Stimulated activated CD8-positive, alpha-beta memory T cell treated with anti-CD3 and anti-CD28 coated beads, Interleukin-4, amount 100 ng/mL, for 1 hour (primary cell): ENCODE measurements around the gene CABLES2.
"Not testable (repeated sequence)": the region's sequence is repeated elsewhere in the genome, so short reads cannot be mapped to it uniquely, and the experiment has no call there.

Experiments
- DNase-seq, 2 donors: peaks; one replicate each; pipeline ENCODE4 v3.0.0-alpha.2; 2020; ENCODE audit warnings: low read depth in 2 of 2, low spot score in 1 of 2

Gene CABLES2

DNA sequence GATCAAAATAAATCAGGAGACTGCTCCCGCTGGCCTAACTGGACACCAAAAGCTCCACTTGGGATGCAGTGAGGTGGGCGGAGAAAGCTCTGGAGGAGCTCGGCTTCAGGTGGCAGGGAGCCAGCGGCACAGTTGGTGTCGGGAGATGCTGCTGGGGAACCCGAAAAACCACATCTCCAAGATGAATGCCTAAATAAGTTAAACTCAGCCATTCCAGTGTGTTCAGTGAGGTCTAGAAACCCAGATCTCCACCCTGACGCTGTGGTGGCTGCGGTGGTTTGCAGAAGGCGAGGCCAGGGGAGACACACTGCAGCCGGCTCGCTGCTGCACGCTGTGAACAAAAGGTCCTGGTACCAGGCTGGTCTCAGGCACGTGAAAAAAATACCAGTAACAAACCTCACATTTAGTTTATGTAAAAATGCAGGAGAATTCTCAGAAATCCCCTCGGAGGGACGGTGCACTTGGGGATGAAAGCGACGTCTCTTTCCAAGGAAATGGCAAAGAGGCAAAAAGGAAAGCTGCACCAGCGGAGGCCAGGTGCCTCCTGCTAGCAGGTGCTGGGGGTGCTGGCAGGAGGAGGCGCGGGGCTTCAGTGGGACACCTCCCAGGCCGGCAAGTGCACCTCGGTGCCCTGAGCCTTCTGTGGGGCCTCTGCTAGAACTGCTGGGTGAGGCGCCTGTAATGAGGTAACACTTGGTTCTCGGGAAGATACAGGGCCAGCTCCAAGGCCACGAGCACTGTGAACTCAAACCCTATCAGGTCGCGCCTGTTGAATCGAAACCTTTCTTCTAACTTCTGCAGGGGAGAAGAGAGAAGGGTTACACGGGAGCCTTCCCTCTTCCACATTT, 16.5 kb downstream of the CABLES2 start:
- no peak for DNase-seq

DNA sequence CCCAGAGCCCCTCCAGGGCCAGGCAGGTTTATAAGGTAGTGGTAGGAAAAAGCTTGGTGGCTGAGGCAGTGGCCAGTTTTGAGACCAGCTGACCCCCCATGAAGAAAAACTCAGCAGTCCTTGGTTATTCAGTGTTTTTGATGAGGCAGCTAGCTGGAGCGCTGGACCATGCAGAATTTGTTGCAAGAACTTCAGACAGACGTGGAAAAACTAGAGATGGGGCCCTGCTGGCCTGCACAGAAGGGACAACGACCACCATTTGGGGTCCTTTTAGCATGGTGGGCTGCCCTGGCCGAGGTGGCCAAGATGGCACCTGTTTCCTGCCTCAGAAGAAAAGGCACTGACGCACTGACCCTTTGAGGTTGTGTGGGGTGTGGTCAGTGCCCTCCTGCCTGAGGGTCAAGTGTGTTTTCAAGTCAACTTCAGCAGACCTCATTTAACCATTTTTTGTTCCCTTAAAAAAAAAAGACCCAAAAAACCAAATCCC, 17.4 kb downstream of the CABLES2 start:
- DNase-seq, result no peak

DNA sequence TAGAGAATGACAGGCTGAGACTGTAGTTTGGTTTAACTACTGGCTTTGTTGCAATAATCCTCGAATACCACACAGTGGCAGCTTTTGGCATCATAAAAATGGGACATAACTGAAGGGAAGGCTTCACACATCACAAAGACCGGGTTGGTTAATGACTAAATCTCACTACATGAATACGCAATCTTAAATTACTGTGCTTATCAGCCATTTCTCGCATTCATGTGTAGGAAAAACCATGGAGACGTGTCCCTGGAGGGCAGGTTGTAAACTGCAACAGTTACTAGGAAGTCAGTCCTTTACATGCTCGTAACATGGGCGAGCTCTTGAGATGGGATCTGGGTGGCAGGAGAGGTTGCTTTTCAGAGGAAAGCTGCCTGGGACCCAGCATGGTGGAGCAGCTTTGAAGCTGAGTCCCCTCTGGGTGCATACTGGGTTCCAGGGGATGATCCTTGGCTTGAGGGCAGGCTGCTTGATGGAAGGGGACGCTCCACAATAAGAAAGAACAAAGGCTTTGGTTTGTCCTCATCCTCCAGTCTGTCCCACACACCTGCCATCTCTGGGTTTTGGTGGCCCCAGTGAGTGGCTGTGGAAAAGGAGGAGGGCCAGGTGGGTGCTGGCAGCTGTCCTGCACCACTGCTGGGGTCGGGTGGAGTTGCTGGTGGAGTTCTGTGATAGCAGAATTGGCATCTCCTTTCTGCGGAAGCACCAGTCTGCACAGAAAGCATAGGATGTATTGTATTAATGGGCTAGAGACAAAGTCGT, 18.1 kb downstream of the CABLES2 start:
- no peak for DNase-seq

DNA sequence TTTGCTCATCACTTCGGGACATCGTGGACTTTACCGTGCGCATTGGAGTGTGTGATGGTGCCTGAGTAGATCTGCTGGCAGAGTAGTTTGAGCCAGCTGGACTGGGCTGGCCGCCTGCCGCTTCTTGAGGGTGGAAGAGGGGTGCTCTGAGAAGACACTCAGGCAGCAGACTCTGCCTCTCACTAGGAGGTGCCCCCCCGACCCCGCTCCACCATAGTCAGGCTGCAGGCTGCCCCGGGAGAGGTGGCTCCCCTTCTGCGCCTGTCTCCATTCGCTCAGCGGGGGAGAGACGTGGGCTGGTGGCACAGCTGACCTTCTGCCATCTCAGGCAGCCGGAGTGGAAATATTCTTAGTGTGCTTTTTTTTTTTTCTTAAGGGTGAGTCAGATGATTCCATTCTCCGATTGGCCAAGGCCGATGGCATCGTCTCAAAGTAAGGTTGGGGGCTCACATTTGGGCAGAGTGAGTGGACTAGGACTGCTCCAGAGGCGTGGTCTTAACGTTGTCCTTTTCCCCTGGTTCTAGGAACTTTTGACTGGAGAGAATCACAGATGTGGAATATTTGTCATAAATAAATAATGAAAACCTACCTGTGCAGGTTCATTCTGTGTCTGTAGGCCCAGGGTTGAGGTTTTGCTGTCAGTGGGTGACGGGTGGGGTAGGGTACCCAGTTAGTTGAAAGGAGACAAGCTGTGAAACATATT, 19.0 kb downstream of the CABLES2 start:
- DNase-seq, result no peak

GRCh38 chr20:62387219-62387913, 19.7 kb downstream of the CABLES2 start:
- no peak for DNase-seq

DNA sequence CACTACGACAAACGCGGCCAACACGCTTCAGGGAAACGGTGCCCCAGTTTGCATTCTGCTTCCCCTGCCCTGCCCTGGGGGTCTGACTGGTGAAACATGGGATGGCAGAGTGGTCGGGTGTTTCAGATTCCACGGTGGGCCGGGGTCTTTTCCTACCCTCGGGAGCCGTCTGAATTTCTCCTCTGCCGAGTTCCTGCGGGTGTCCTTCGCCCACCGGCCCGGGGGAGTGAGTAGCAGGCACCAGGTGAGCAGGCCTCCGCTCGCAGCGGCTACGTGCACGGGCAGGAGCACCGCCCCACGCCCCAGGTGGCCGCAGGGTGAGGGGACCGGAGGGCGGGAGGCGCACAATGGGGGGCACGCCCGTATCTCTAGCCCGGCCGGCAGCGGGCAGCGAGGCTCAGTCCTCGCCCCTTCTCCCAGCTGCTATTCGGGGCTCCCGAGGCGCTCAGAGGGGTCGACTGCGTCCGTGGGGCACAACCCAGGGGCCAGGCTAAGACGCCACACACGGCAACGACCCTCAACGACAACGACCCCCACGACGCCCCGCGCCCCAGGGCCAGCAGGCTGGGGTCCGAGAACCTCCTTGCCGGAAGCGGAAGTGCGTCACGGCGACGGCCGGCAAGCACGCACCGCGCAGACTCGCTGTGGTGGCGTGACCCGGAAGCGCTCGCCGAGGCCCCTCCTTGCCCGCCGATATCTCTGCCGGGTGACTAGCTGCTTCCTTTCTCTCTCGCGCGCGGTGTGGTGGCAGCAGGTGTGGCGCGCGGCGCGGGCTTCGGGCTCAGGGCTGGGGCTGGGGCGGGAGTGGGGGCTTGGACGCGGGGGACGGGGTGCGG, 20.5 kb downstream of the CABLES2 start, which contains the start of gene RPS21:
Gene RPS21 (plus strand): TSS at position 721 of the 836 bp plus-strand sequence. CDS start 236 bp downstream, outside the sequence.
- DNase-seq, result peak; percentile 72 to 84

DNA sequence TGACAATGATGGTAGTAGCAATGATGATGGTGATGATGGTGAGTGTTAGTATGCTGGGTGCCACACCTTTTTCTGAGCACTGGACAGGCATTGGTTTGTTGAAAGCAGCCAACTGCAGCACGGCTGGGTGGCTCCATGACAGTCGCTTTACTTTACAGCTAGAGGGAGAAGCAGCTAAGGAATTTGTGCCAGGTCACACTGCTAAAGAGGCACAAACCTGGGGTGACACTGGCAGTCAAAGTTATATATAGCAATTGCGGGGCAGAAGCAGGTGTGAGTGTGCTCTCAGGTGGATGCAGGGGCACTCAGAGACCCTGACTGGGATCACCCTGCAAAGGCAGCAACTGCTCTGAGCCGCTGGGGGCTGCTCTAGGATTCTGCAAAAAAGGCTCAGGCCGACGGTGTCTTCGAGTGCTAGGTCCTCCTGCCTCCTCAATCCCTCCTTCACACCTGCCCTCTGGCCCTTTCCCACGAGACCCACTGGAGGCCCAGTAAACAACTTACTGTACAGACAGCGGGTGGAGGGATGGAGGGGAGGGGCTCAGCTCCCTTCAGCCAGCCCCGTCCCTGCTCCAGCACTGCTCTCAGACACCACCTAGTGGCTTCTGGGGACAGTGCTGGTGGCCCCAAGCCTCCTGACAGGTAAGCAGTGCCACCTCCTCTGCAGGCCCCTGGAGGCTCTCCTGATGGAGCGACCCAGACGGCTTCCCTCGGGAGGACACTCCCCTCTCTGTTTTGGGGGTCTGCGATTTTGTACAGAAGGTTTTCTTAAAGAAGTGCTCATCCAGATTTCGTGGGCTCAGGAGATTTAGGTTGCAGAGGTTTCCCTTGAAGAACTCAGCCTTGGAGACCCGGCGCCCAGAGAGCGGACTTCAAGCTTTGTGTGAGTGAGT, 24.5 kb downstream of the CABLES2 start:
- DNase-seq, result peak; percentile 33 to 60

DNA sequence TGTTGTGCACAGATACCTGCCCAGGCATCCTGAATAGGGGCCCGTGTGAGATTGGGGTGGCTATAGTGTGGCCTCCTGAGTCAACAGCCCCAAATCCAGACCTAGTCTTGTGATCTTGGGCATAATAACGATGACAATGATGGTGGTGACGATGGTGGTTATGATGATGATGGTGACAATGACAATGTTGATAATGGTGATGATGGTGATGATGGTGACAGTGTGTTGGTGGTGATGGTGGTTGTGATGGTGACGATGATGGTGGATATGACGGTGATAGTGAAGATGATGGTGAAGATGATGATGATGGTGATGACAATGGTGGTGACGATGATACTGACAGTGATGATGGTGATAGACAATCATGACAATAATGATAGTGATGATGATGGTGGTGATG, 25.2 kb downstream of the CABLES2 start:
- DNase-seq, result no peak

DNA sequence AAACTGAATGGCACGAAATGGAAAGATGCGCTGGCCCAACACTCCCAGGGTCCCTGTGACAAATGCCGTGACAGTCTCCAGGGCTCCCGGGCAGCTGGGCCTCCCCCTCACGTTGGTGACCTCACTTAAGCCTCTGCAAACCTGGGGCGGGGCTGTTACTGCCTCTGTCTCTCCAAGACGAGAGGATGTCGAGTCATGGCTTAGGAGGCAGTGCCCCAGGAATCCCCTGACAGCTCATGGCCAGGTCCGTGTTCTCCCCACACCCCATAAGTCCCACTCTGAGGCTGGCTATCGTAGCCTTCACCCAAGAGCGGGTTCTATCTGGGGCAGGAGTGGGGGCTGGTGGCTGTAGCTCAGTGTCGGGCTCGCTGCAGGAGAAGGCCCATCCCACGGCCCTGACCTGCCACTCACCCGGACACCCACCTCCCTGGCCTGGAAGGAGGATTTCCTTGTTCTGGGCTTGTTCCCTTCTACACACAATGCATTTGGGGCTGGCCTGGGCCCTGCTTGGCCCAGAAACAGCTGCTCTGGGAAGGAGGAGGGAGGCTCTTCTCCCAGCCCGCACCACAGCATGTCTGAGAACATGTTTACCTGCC, 25.8 kb downstream of the CABLES2 start:
- DNase-seq, result no peak

- no peak for DNase-seq
These were observed 28.9 kb downstream of the CABLES2 start for GRCh38 chr20:62378215-62378614.

- DNase-seq, result no peak
These were observed 29.4 kb downstream of the CABLES2 start for GRCh38 chr20:62377615-62378178.

DNA sequence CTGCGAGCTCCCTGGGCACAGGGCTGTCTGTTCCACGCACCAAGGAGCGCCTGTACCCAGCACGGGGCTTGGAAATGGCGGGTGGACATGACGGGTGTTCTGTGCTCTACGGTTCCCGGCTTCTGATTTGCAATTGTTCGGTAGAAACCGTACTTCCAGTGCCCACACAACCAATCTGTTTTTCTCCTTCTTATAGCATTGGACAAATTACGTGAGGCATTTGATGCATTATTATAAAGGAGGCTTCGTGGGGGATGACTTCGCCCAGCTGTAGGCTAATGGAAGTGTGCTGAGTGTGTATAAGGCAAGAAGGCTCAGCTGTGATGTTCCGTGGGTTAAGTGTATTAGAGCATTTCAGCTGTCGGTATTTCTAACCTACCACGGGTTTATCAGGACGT, 30.0 kb downstream of the CABLES2 start:
- DNase-seq, result no peak

DNA sequence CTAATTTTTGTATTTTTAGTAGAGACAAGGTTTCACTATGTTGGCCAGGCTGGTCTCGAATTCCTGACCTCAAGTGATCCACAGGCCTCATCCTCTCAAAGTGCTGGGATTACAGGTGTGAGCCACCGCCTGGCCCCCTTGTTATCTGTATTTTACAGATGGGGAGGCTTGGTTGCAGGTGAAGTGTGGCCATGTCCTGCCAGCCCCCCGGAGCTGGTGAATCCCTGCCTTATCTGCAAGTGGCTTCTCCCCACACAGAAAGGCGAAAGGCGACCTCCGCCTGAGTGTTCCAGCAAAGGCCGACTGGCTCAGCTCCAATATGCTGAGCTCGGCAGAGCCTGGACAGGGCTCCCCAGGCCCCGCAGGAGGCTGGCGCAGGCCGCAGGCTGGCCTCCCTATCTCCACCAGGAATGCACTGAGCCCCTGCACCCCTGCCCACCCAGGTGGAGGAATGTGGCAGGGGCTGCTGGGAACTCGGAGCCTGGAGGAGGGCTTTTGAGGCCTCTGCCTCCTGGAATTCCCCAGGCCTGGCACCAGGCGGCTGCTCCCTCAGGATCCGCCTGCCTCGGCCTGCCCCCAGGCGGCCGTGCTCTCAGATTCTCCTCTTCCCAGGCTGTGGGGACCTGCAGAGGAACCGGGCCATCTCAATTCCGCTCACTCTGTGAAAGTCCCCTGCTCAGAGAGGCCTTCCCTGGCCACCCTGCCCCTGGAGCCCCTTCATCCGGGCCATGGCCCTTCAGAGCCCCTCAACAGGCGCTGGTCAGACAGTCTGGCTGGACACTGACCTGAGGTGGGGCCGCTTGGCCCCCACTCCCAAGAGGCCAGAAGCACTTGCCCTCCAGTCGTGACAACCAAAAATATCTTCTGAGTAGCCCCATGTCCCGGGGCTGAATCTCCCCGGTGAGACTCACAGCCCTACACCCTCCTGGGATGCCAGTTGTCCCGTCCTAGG, 30.7 kb downstream of the CABLES2 start:
- no peak for DNase-seq

GRCh38 chr20:62374331-62375152, 32.5 kb downstream of the CABLES2 start:
- DNase-seq, result no peak

DNA sequence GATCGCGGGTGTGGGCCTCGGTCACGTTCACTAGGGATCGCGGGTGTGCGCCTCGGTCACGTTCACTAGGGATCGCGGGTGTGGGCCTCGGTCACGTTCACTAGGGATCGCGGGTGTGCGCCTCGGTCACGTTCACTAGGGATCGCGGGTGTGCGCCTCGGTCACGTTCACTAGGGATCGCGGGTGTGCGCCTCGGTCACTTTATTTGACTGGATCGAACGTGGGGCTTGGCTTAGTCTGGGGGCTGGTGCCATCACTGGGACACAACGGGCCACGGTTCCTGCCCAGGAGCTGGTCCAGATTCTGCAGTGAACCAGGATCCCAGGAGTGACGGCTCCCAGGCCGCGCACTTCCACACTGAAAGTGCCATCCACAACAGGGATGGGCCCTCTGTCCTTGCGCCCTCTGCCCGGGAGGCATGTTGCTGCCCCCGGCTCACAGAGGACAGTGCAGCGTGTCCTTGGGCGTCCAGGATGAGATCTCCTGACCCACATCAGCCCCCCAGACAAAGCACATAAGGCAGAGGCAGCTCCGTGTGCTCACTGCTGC, 33.4 kb downstream of the CABLES2 start:
- DNase-seq, result not testable (repeated sequence)
